GM23248 (cell line): Measurements from ENCODE around the gene RETREG1. TPM values are rescaled to one million over a fixed set of nuclear protein-coding genes. Genes with fewer than 3 reads are reported as not detected.

Experiments
- DNase-seq: peaks from one replicate; pipeline ENCODE4 v3.0.0-alpha.2; 2015
- H2AFZ ChIP-seq: fragments of 200-600 bp; sonication (generic); 2 replicates; pipeline ENCODE4 v1.6.1; 2016; ENCODE audit warnings: antibody characterized with exemption
- H3F3A ChIP-seq: fragments of 200-600 bp; sonication (generic); 2 replicates; pipeline ENCODE4 v1.6.1; 2016; ENCODE audit warnings: mild to moderate bottlenecking, antibody characterized with exemption, mixed run types; ENCODE audit not compliant: insufficient read depth
- H3K27ac ChIP-seq: fragments of 200-600 bp; sonication (generic); 2 replicates; pipeline ENCODE4 v1.5.1; 2016; ENCODE audit warnings: mild to moderate bottlenecking
- H3K27me3 ChIP-seq: fragments of 200-600 bp; sonication (generic); replicated peaks from 2 replicates; pipeline ENCODE4 v1.6.1; 2016; ENCODE audit warnings: mild to moderate bottlenecking; ENCODE audit not compliant: insufficient read depth
- H3K36me3 ChIP-seq: fragments of 200-600 bp; sonication (generic); 2 replicates; pipeline ENCODE4 v1.6.1; 2016; ENCODE audit warnings: low read depth, mild to moderate bottlenecking
- H3K4me1 ChIP-seq: fragments of 200-600 bp; sonication (generic); 2 replicates; pipeline ENCODE4 v1.6.1; 2016; ENCODE audit warnings: mild to moderate bottlenecking; ENCODE audit not compliant: insufficient read depth
- H3K4me2 ChIP-seq: fragments of 200-600 bp; sonication (generic); one replicate; pipeline ENCODE4 v1.6.1; 2016; ENCODE audit warnings: mild to moderate bottlenecking; ENCODE audit not compliant: unreplicated experiment
- H3K4me3 ChIP-seq: fragments of 200-600 bp; sonication (generic); 2 replicates; pipeline ENCODE4 v1.5.1; 2016; ENCODE audit warnings: mild to moderate bottlenecking
- H3K79me2 ChIP-seq: fragments of 200-600 bp; sonication (generic); 2 replicates; pipeline ENCODE4 v1.6.1; 2016; ENCODE audit warnings: mild to moderate bottlenecking; ENCODE audit not compliant: insufficient read depth
- H3K9ac ChIP-seq: fragments of 200-600 bp; sonication (generic); 2 replicates; pipeline ENCODE4 v1.6.1; 2016; ENCODE audit warnings: mild to moderate bottlenecking
- H3K9me2 ChIP-seq: fragments of 200-600 bp; sonication (generic); 2 replicates; pipeline ENCODE4 v1.6.1; 2016; ENCODE audit warnings: mixed run types, mild to moderate bottlenecking, moderate library complexity; ENCODE audit not compliant: insufficient read depth
- H3K9me3 ChIP-seq: fragments of 200-600 bp; sonication (generic); one replicate; pipeline ENCODE4 v1.6.1; 2017; ENCODE audit warnings: low read depth
- H4K20me1 ChIP-seq: fragments of 200-600 bp; sonication (generic); 2 replicates; pipeline ENCODE4 v1.6.0; 2016; ENCODE audit not compliant: insufficient read depth
- EZH2 ChIP-seq: fragments of 200-600 bp; sonication (generic); IDR thresholded peaks from 2 replicates; pipeline ENCODE4 v1.6.1; 2018; ENCODE audit warnings: antibody characterized with exemption, mild to moderate bottlenecking; ENCODE audit not compliant: insufficient read depth, poor library complexity, severe bottlenecking
- EZH2phosphoT487 ChIP-seq: fragments of 200-600 bp; sonication (generic); IDR thresholded peaks from 2 replicates; pipeline ENCODE4 v1.6.1; 2018; ENCODE audit warnings: antibody characterized with exemption, moderate library complexity, mild to moderate bottlenecking, low read depth; ENCODE audit not compliant: insufficient read depth
- WGBS, 2 experiments: methylation state at CpG; one replicate each; pipeline ENCODE4 v1.1.6; 2015 to 2017; ENCODE audit warnings: low lambda C conversion rate in 2 of 2, low coverage in 1 of 2; ENCODE audit errors: missing lambda C conversion rate in 2 of 2; 5-methylcytosine and 5-hydroxymethylcytosine counted together
- in situ Hi-C: fragments of 300-500 bp; cut with MboI; formaldehyde crosslinking; loops from 2 replicates; pipeline ENCODE4 v1.15.0; 2020
- polyA plus RNA-seq: library from polyadenylated mRNA; unstranded; fragments of >200 nt; fragmentation: Nextera tagmentation; extraction: Ambion mirVana; gene quantifications from 2 replicates; pipeline ENCODE4 v1.2.1, GENCODE V29; 2016
- total RNA-seq: library from RNA; depleted of rRNA; stranded (reverse); fragments of >200 nt; shearing (Covaris generic); gene quantifications from 2 replicates; pipeline ENCODE4 v1.2.3, GENCODE V29; 2014

Gene RETREG1
- total and polyA plus RNA-seq, 2 experiments from 2014 or later, result 0.22 to 1.1 TPM

DNA sequence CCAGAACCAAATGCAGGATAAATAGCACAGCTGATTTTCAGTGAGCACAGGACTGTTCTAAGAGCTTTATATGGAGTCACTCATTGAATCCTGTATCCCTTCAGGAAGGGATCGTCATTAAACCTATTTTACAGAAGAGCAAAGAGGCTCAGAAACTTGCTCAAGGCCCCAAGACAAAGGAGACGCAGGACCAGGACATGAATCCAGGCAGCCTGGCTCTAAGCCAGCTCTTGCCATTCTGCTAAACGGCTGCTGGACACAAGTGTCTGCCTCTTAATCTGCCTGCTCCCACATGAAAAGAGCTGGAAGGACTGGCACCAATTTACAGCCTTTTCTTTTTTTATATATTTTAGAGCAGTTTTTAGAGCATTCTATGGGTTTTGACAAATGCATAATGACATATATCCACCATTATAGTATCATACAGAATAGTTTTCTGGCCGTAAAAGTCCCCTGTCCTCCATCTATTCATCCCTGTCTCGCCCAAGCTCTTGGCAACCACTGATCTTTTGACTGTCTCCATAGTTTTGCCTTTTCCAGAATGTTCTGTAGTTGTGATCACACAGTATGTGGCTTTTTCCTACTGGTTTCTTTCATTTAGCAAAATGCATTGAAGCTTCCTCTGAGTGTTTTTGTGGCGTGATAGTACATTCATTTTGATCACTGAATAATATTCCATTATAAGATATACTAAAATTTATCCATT is 37.5 kb downstream of the RETREG1 start:
- H3K79me2 ChIP-seq, result no peaks in the 10 kb centered on the region
- TF ChIP-seq EZH2 (no peak), EZH2phosphoT487 (no peak)
- 71% methylated on average over 6 of the region's 6 CpGs for WGBS, 2 experiments
- H3F3A ChIP-seq, result peaks cover 19% of the 10 kb centered on the region
- no peak overlapping the region for H3K4me2 ChIP-seq
- no peak for DNase-seq
- no peaks in the 10 kb centered on the region for H3K27me3 ChIP-seq
- H3K4me3 ChIP-seq, result no peak overlapping the region
- in situ Hi-C loops, result no loop called here
- H4K20me1 ChIP-seq, result no peaks in the 10 kb centered on the region
- H3K36me3 ChIP-seq, result no peaks in the 10 kb centered on the region
- no peaks in the 10 kb centered on the region for H3K9me2 ChIP-seq
- no peaks in the 10 kb centered on the region for H3K9me3 ChIP-seq
- no peak overlapping the region for H3K27ac ChIP-seq
- no peak overlapping the region for H2AFZ ChIP-seq
- no peak overlapping the region for H3K9ac ChIP-seq
- H3K4me1 ChIP-seq, result peaks cover 17% of the 10 kb centered on the region

DNA sequence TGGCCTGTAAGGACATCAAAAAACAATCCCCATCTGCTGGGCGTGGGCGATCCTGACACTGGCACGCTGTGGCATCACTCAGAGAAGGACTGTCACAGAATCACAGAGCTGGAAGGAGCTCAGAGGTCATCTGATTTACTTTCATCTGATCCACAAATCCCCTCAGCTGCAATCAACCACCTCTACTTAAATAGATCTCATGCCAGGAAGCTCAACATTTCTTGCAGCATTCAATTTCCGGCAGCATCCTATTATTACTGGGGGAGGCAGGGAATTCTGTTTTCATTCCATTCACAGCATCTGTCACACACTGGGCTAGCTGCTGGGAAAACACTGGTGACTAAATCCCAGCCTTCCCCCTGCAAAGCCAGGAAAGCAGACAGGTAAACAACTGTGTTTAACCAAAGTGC is 38.3 kb downstream of the RETREG1 start:
- 75 to 80% methylated on average over 4 of the region's 4 CpGs for WGBS, 2 experiments
- Histone ChIP-seq H4K20me1 (no peaks in the 10 kb centered on the region), H3K4me1 (peaks cover 19% of the 10 kb centered on the region), H3K4me2 (no peak overlapping the region), H3K9me3 (no peaks in the 10 kb centered on the region), H3K79me2 (no peaks in the 10 kb centered on the region), H3K4me3 (no peak overlapping the region), H3K27me3 (no peaks in the 10 kb centered on the region), H3K36me3 (no peaks in the 10 kb centered on the region), H2AFZ (no peak overlapping the region), H3K27ac (no peak overlapping the region), H3K9me2 (no peaks in the 10 kb centered on the region), H3F3A (peaks cover 23% of the 10 kb centered on the region), H3K9ac (no peak overlapping the region)
- no peak for TF ChIP-seq EZH2phosphoT487
- no peak for DNase-seq
- in situ Hi-C loops, result no loop called here

DNA sequence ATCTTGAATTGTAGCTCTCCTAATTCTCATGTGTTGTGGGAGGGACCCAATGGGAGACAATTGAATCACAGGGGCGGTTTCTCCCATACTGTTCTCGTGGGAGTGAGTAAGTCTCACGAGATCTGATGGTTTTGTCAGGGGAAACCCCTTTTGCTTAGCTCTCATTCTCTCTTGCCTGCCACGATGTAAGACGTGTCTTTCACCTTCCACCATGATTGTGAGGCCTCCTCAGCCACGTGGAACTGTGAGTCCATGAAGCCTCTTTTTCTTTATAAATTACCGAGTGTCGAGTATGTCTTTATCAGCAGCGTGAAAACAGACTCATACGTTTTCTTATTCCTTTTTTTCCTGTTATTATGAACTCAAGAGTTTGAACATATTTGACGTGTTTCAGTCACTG is 39.1 kb downstream of the RETREG1 start:
- Histone ChIP-seq H3K27me3 (no peaks in the 10 kb centered on the region), H2AFZ (no peak overlapping the region), H3K27ac (no peak overlapping the region), H4K20me1 (no peaks in the 10 kb centered on the region), H3K4me1 (peaks cover 19% of the 10 kb centered on the region), H3K4me3 (no peak overlapping the region), H3K9ac (no peak overlapping the region), H3F3A (peaks cover 23% of the 10 kb centered on the region), H3K4me2 (no peak overlapping the region), H3K9me2 (no peaks in the 10 kb centered on the region), H3K36me3 (no peaks in the 10 kb centered on the region), H3K9me3 (no peaks in the 10 kb centered on the region), H3K79me2 (no peaks in the 10 kb centered on the region)
- TF ChIP-seq EZH2phosphoT487 (no peak), EZH2 (no peak)
- 95 to 97% methylated on average over 11 of the region's 11 CpGs for WGBS, 2 experiments
- in situ Hi-C loops, result no loop called here
- no peak for DNase-seq

DNA sequence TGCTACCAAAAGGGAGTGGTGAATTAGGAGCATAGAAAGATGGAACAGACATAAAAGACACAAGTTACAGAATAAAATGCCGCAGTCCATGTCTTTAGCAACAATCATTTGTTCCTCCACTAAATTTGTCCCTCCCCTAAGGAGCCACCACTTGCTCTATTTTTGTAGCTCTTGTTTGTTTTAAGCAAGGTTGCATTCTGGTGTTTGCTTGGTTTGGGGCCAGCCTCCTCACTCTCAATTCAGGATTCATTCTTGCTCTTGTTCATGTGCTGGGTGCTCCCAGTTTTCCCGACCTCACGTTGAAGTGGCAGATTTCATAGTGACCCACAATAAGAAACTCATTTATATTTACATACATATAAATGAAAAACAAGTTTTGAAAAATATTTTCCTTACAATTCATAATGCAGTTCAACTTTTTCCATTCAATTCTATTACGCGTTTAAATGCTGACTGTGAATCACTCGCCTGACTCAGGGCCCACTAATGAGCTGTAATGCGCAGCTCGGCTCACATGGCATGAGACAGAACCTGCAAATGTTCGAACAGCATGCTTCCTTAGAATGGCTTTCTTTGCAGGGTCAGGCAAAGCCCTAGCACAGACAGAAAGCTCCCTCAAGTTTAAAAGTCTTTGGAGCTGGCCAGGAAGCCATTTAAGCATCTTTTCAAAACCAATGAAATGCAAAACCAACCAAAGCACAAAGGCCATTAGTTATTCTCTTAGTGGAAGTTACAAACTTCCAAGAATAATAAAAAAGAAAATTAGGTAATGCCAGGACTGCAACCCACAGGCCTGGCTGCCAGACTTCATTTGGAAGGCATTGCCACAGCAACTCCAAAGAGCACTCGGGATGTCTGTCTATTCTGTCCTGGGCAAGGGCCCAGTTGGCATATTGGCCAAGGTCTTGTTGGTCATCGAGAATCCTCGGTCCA is 41.7 kb downstream of the RETREG1 start:
- in situ Hi-C loops, result no loop called here

More for the DNA sequence above, 41.7 kb downstream of the RETREG1 start:
- 4 to 8% methylated on average over 12 of the region's 12 CpGs for WGBS, 2 experiments
- H3K79me2 ChIP-seq, result no peaks in the 10 kb centered on the region
- H3K9ac ChIP-seq, result peak overlapping the region; percentile 67
- H4K20me1 ChIP-seq, result no peaks in the 10 kb centered on the region
- H3K27ac ChIP-seq, result peak overlapping the region; percentile 93
- DNase-seq, result peak; percentile 97
- H3K27me3 ChIP-seq, result no peaks in the 10 kb centered on the region
- no peaks in the 10 kb centered on the region for H3K9me3 ChIP-seq
- peaks cover 31% of the 10 kb centered on the region for H3K4me1 ChIP-seq
- peak overlapping the region; percentile 59 for H3K4me2 ChIP-seq
- no peaks in the 10 kb centered on the region for H3K9me2 ChIP-seq
- peaks cover 34% of the 10 kb centered on the region for H3F3A ChIP-seq
- TF ChIP-seq EZH2 (no peak), EZH2phosphoT487 (no peak)
- H3K4me3 ChIP-seq, result peak overlapping the region; percentile 37
- no peaks in the 10 kb centered on the region for H3K36me3 ChIP-seq
- H2AFZ ChIP-seq, result peak overlapping the region; percentile 30; the same call in 1 of the 2 replicates
